Measurements from ENCODE around the gene ZXDC. TPM values are rescaled to one million over a fixed set of nuclear protein-coding genes. Genes with fewer than 3 reads are reported as not detected.

ZXDC gene
- total and polyA plus RNA-seq, 2 donors (not counting 3 experiments of a cell fraction or from before 2014, with no cell fraction given): 15.2 to 22.6 TPM

DNA sequence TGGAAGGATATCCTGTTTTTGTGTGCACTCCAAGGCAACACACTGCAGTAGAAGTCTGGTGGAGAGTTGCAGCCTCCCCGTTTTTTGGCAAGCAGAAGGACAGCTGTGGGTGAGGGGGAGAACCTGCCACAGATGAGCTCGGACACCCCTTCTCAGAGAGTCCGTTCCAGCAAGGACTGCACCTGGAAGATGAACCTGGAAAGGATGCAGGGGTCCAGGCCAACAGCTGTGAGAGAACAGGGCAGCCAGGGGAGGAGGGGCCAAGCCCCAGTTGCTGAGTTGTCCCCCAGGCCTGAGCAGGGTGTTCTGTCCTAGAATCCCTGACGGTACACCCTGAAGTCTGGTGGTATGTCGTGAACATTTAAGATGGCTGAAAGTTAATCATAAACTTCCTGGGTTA is 30.2 kb downstream of the ZXDC start:
- intact Hi-C loops (cut with micrococcal nuclease) (no loop called here), dilution Hi-C loops (cut with MboI; ENCODE audit: extremely low pct_ligation_motif_present, low sequenced_read_pairs) (no loop called here)
- Histone ChIP-seq H3K4me2 (ENCODE audit: insufficient read depth, low read length) (no peak overlapping the region), H3K4me1 (ENCODE audit: control insufficient read depth, extremely low read depth, insufficient read depth, low read length) (no peaks in the 10 kb centered on the region), H2AFZ (ENCODE audit: low read depth, low read length) (no peak overlapping the region), H3K27me3 (ENCODE audit: control insufficient read depth in 2 of 2, insufficient read depth in 2 of 2, low read length in 2 of 2) (no peaks in the 10 kb centered on the region), H4K20me1 (replicated peaks; ENCODE audit: control insufficient read depth, extremely low read depth, insufficient read depth, low read length) (no peaks in the 10 kb centered on the region), H3K36me3 (ENCODE audit: control insufficient read depth in 2 of 2, extremely low read depth in 1 of 2, insufficient read depth in 2 of 2, low read length in 2 of 2) (peaks cover 0 to 11% of the 10 kb centered on the region in 2 experiments), H3K27ac (ENCODE audit: insufficient read depth, low read depth, low read length) (no peak overlapping the region), H3K4me3 (replicated peaks in 1 of 3; ENCODE audit: insufficient read depth in 1 of 3, low read depth in 1 of 3, low read length in 3 of 3) (no peak overlapping the region), H3K9me1 (replicated peaks; ENCODE audit: control insufficient read depth, extremely low read depth, insufficient read depth, low read length) (no peaks in the 10 kb centered on the region), H3K9me3 (replicated peaks; ENCODE audit: control insufficient read depth, insufficient read depth, low read length) (no peaks in the 10 kb centered on the region), H3K9ac (replicated peaks; ENCODE audit: extremely low read depth, insufficient read depth, low read length) (no peak overlapping the region), H3K79me2 (ENCODE audit: control insufficient read depth, insufficient read depth, low read length) (no peaks in the 10 kb centered on the region)
- CTCF ChIA-PET: interaction anchor here (1.2 kb wide), 1 partner anchor 186 kb away, joined by 3 read pairs; no protein-coding TSS in a partner anchor
- TF ChIP-seq POLR2A (IDR thresholded peaks at IDR 0.05; ENCODE audit: low read depth, low read length): no peak
- no peak for TF ChIP-seq EZH2 (IDR thresholded peaks at IDR 0.05; ENCODE audit: borderline replicate concordance, low read depth, low read length, severe bottlenecking)
- no peak for TF ChIP-seq MYC (IDR thresholded peaks at IDR 0.05; ENCODE audit: low read depth, low read length)
- TF ChIP-seq CTCF (IDR thresholded peaks at IDR 0.05; ENCODE audit: extremely low read depth in 1 of 2, insufficient read depth in 1 of 2, low read depth in 1 of 2, low read length in 2 of 2): no peak
- TF ChIP-seq JUN (IDR thresholded peaks at IDR 0.05; ENCODE audit: borderline replicate concordance, insufficient read depth, insufficient read length, low read depth): no peak
- TF ChIP-seq MAX (IDR thresholded peaks at IDR 0.05; ENCODE audit: insufficient read depth, insufficient read length): no peak
- no peak for TF ChIP-seq FOS (IDR thresholded peaks at IDR 0.05; ENCODE audit: borderline replicate concordance, insufficient read depth, low read length)
- TF ChIP-seq GATA2 (IDR thresholded peaks at IDR 0.05; ENCODE audit: insufficient read depth, insufficient read length, low read depth, low read length): no peak
- TF ChIP-seq POLR2AphosphoS5 (IDR thresholded peaks at IDR 0.05; ENCODE audit: insufficient read depth, low read depth, low read length): no peak
- FAIRE-seq (no peak), DNase-seq (ENCODE audit: low read depth, low spot score) (no peak)
- POLR2A ChIA-PET: no interaction called here
- BruUV-seq (replicated peaks): no TSS peak

All from endothelial cell of umbilical vein (primary cell).